GM12864 (cell line): ENCODE results near the gene NACC2.
"Not testable (repeated sequence)": the region's sequence is repeated elsewhere in the genome, so short reads cannot be mapped to it uniquely, and the experiment has no call there.

Source experiments
- DNase-seq: peaks from one replicate; pipeline ENCODE4 v3.0.0-alpha.2; 2011; ENCODE audit warnings: low read depth
- H3K4me3 ChIP-seq: 2 replicates; pipeline ENCODE4 v1.5.1; 2011; ENCODE audit warnings: mild to moderate bottlenecking, low read depth, low read length, control low read depth
- TF ChIP-seq, protein P1 (sequence below): IDR thresholded peaks from 2 replicates; pipeline ENCODE4 v1.5.1; 2011; ENCODE audit warnings: low read depth, mild to moderate bottlenecking, moderate library complexity, low read length, control low read depth, inconsistent platforms; ENCODE audit errors: missing control alignments

NACC2 gene

DNA sequence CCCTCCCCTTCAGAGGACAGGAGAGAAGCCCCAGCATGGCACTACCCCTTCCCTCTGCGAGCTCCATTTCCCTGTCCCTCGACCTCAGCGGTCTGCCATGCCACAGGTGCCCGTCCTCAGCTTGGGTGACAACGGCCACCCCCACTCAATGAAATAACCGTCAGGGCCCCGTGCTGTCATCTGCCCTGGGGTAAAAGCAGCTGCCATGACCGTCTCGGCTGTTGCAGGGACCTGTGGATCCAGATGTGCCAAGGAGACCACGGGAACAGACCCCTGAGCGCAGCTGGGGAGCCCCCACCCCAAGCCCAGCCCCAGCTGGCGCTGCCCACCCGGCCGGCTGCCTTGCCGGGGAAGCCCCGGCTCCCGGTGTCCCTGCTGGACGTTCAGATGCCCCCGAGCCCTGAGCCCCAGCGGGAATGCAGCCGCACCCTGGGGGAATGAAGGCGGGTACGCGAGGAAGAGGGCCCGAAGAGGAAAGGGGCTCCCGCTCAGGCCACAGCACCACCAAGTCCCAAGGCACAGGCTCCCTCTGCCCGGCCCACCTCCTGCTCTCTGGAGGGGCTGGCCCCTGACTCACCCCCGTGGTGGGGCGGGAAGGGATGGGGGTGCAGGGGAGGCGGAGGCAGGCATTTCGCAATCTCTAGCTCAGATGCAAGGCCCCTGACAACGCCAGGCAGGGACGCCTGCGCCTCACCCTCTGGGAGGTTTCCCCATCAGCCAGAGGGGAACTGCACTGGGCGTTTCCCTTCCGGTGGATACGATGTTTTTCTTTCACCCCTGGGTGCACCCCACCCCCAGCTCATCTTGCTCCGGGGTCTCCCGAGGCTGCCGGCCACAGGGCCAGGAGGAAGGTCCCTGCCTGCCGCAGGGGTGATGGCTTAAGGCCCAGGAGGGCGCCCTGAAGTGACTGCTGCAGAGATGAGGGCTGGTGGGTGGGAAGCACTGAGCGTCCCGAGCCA, 49.2 kb downstream of the NACC2 start:
- DNase-seq = no peak
- no peak overlapping the region for H3K4me3 ChIP-seq
- TF ChIP-seq, protein P1, sequence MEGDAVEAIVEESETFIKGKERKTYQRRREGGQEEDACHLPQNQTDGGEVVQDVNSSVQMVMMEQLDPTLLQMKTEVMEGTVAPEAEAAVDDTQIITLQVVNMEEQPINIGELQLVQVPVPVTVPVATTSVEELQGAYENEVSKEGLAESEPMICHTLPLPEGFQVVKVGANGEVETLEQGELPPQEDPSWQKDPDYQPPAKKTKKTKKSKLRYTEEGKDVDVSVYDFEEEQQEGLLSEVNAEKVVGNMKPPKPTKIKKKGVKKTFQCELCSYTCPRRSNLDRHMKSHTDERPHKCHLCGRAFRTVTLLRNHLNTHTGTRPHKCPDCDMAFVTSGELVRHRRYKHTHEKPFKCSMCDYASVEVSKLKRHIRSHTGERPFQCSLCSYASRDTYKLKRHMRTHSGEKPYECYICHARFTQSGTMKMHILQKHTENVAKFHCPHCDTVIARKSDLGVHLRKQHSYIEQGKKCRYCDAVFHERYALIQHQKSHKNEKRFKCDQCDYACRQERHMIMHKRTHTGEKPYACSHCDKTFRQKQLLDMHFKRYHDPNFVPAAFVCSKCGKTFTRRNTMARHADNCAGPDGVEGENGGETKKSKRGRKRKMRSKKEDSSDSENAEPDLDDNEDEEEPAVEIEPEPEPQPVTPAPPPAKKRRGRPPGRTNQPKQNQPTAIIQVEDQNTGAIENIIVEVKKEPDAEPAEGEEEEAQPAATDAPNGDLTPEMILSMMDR = no peak

DNA sequence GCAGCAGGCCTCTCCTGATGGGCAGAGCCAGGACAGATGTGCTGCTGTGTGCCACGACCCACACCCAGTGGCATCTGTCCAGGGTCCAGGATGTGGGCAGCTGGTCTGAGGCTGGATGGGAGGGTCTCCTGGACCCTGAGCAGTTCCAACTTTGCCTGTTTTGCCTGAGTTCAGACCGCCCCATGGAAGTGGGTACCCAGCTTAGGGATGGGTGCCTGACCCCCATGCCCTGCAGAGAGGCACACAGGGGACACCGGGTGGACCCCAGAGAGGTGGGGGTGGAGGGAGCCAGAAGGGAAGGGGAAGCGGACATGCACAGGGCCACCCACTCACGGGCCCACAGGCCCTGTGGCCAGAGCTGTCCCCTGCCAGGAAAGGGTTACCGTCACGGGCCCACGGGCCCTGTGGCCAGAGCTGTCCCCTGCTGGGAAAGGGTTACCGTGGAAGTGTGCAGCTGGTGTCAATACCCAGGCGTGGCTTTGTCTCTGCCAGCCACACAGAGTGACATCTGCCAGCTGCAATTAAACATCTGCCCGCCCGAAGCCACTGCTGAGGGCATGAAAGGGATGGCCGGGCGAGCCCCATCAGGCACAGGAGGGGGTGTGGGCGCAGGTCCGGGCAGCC, 50.0 kb downstream of the NACC2 start:
- TF ChIP-seq, protein P1 = no peak
- DNase-seq = no peak
- no peak overlapping the region for H3K4me3 ChIP-seq

DNA sequence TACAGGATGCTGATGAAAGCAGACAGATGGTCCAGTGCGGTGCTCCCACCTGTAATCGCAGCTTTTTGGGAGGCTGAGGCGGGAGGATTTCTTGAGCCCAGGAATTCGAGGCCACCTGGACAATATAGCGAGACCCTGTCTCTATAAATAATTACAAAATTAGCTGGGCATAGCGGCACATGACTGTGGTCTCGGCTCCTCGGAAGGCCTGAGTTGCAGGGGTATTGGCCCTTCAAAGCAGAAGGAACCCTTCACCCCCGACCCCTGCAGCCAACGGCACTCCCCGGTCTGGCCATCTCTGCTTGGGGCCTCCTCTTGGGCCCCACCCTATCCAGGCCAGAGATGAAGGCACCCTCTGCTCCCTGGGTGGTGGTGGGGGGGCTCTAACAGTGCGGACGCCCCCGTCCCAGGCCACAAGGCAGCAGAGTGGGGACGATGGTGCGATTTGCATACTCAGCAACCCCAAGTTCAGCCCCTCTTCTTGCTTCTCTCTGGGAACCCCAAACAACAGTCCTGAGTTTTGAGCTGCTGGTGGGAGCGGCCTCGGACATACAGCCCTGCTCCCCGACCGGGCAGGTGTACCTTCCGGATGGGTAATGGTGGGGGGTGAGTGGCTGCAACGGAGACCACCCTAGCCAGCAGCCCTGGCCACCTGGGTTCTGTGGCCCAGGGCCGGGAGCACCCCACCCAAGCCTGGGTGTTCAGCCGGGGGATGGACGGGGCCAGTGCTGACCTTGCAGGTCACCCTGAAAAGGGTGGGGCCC, 50.7 kb downstream of the NACC2 start:
- TF ChIP-seq, protein P1 = no peak
- H3K4me3 ChIP-seq = no peak overlapping the region
- no peak for DNase-seq

DNA sequence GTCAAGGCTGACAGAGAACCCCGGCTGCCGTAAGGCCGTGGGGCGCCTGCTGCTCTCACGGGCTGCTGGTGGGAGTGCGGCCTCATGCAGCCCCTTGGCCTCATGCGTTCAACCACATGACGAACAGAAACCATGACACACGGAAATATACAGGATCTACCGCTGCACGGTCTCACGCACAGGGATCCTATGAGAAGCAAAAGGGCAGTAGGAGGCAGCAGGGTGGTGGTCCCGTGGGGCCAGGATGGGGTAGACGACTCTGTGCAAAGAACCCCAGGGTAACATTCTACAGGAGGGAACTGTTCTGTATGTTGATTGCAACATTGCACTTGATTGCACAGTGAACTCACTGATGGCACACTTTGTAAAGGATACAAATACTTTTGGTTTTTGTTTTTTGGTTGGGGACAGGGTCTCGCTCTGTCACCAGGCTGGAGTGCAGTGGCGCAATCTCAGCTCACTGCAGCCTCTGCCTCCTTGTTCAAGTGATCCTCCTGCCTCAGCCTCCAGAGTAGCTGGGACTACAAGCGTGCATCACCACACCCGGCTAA, 51.6 kb downstream of the NACC2 start:
- no peak overlapping the region for H3K4me3 ChIP-seq
- TF ChIP-seq, protein P1 = no peak
- DNase-seq = no peak

DNA sequence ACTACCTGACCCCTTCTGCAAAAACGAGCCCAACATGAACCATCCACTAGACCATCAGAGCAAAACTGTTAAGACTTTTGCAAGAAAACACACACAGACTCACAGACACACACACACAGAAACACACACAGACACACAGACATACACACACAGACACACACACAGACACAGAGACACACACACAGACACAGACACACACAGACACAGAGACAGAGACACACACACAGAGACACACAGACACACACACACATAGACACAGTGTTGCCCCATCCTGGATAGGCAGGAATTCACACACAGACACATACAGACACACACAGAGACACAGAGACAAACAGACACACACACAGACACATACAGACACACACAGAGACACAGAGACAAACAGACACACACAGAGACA, 52.5 kb downstream of the NACC2 start:
- no peak overlapping the region for H3K4me3 ChIP-seq
- TF ChIP-seq, protein P1 = no peak
- no peak for DNase-seq

DNA sequence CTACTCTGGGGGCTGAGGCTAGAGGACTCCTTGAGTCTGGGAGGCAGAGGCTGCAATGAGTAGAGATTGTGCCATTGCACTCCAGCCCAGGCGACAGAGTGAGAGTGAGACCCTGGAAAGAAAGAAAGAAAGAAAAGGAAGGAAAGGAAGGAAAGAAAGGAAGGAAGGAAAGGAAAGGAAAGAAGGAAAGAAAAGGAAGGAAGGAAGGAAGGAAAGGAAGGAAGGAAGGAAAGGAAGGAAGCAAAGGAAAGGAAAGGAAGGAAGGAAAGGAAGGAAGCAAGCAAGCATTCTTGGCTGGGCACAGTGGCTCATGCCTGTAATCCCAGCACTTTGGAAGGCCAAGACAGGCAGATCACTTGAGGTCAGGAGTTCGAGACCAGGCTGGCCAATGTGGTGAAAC, 54.2 kb downstream of the NACC2 start:
- not testable (repeated sequence) for DNase-seq, H3K4me3 ChIP-seq

DNA sequence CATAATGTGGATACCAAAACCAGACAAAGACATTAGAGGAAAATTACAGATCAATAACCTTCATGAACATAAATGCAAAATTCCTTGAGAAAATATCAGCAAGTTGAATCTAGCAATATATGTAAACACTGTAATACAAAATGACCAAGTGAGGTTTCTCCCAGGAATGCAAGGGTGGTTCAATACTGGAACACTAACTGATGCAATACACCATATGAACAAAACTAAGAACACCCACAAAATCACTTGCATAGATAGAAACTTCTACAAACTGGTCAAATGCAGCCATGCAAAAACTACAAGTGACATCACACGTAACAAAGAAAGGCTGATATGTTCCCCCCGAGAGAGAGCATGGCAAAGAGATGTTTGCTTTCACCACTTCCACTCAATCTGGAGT, 55.6 kb downstream of the NACC2 start:
- TF ChIP-seq, protein P1 = no peak
- no peak overlapping the region for H3K4me3 ChIP-seq
- DNase-seq = no peak
